K562 (cell line): ENCODE results near the gene MKRN1. TPM values are rescaled to one million over a fixed set of nuclear protein-coding genes. Genes with fewer than 3 reads are reported as not detected.
A peak's percentile ranks its signal among the peaks of the same experiment; 100 is the strongest.

ENCODE experiments used
- CEBPG ChIP-seq, 3 experiments: fragments of 200-800 bp in 1 of 3; sonication (Bioruptor generic) in 1 of 3; sonication (generic) in 1 of 3; formaldehyde crosslinking in 1 of 3; IDR thresholded peaks in 2 of 3; conservative IDR thresholded peaks in 1 of 3; 2 replicates each; pipeline versions ENCODE4 v1.6.1 to v1.8.0; 2016 to 2022; ENCODE audit warnings: missing compliant biosample characterization in 2 of 3, missing genetic modification characterization in 2 of 3, mild to moderate bottlenecking in 1 of 3, missing genetic modification reagents in 1 of 3
- CHCHD3 ChIP-seq: fragments of 250-450 bp; sonication (Bioruptor Pico); IDR thresholded peaks from 2 replicates; pipeline ENCODE4 v2.1.2; 2022; ENCODE audit warnings: mild to moderate bottlenecking
- CREBBP ChIP-seq: IDR thresholded peaks from one replicate; pipeline ENCODE4 v1.6.1; 2012; ENCODE audit warnings: low read depth, mild to moderate bottlenecking, control low read depth, inconsistent platforms, low read length
- HLTF ChIP-seq: fragments of 450-650 bp; IDR thresholded peaks from 2 replicates; pipeline ENCODE4 v1.6.1; 2016
- HNRNPLL ChIP-seq: fragments of 200-400 bp; formaldehyde crosslinking; IDR thresholded peaks from 2 replicates; pipeline ENCODE4 v1.6.1; 2017; ENCODE audit warnings: low read length, low read depth, mild to moderate bottlenecking; ENCODE audit not compliant: poor library complexity, severe bottlenecking
- KAT7 ChIP-seq: sonication (generic); formaldehyde crosslinking; IDR thresholded peaks from 2 replicates; pipeline ENCODE4 v1.8.0; 2022; ENCODE audit warnings: missing genetic modification reagents, mild to moderate bottlenecking, borderline replicate concordance
- MEF2D ChIP-seq: conservative IDR thresholded peaks from 2 replicates; pipeline ENCODE4 v1.6.1; 2016; ENCODE audit warnings: low read depth, missing genetic modification characterization, missing compliant biosample characterization
- RBBP5 ChIP-seq: fragments of 200-600 bp; sonication (generic); IDR thresholded peaks from 2 replicates; pipeline ENCODE4 v1.6.1; 2012; ENCODE audit warnings: borderline replicate concordance, mild to moderate bottlenecking, low read length, control low read depth, inconsistent platforms; ENCODE audit not compliant: insufficient read depth, poor library complexity, severe bottlenecking
- SRSF9 ChIP-seq: fragments of 200-400 bp; formaldehyde crosslinking; IDR thresholded peaks from 2 replicates; pipeline ENCODE4 v1.6.1; 2017; ENCODE audit warnings: low read depth, low read length, borderline replicate concordance
- ZNF23 ChIP-seq: fragments of 250-450 bp; sonication (Bioruptor Pico); IDR thresholded peaks from 2 replicates; pipeline ENCODE4 v1.4.0; 2020; ENCODE audit warnings: mild to moderate bottlenecking
- ZNF407 ChIP-seq: fragments of 450-650 bp; IDR thresholded peaks from 2 replicates; pipeline ENCODE4 v1.6.1; 2016; ENCODE audit warnings: low read depth
- ZNF408 ChIP-seq: fragments of 250-450 bp; sonication (Bioruptor Pico); IDR thresholded peaks from 2 replicates; pipeline ENCODE4 v1.4.0; 2020; ENCODE audit warnings: low read depth, mild to moderate bottlenecking, moderate library complexity
- polyA plus RNA-seq, 8 experiments: library from polyadenylated mRNA; depleted of rRNA in 4 of 8; stranded (reverse) in 5 of 8; unstranded in 3 of 8; fragments of >200 nt; fragmentation: Nextera tagmentation in 2 of 8; fragmentation: Illumina TruSeq in 1 of 8; extraction: Ambion mirVana in 2 of 8; extraction: Trizol in 1 of 8; gene quantifications; 2 replicates each; pipeline versions ENCODE4 v1.2.1 to v1.2.3, GENCODE V29; 2011 to 2014; ENCODE audit warnings: inconsistent platforms in 1 of 8, missing spikeins in 1 of 8
- total RNA-seq, 7 experiments: library from RNA; depleted of rRNA in 6 of 7; stranded (reverse); fragments of >200 nt in 6 of 7; fragmentation: Illumina TruSeq in 2 of 7; extraction: Trizol in 2 of 7; gene quantifications; 2 replicates each; pipeline versions ENCODE4 v1.2.1 to v1.2.3, GENCODE V29; 2011 to 2021; ENCODE audit warnings: low replicate concordance in 1 of 7
- TF ChIP-seq, protein P1 (sequence below): fragments of 450-650 bp; IDR thresholded peaks from 2 replicates; pipeline ENCODE4 v1.6.1; 2017; ENCODE audit warnings: antibody characterized with exemption

MKRN1 gene
- total and polyA plus RNA-seq, 9 of the 15 experiments (the other 6 are each of a cell fraction or from before 2014, with no cell fraction given): 30.5 to 90.3 (median 76.0) TPM

GRCh38 chr7:140485500-140486265 is 6.4 kb upstream of the MKRN1 start (continued):
- TF ChIP-seq ZNF23 (CRISPR knock-in tag): no peak
- no peak for TF ChIP-seq CREBBP
- no peak for TF ChIP-seq CHCHD3 (CRISPR knock-in tag)
- no peak for TF ChIP-seq MEF2D (tag)
- no peak for TF ChIP-seq RBBP5
- no peak for TF ChIP-seq ZNF408 (CRISPR knock-in tag)
- no peak for TF ChIP-seq KAT7 (CRISPR knock-in tag)
- no peak for TF ChIP-seq SRSF9
- TF ChIP-seq HLTF: no peak
- no peak for TF ChIP-seq ZNF407
- no peak for TF ChIP-seq CEBPG (CRISPR knock-in tag; IDR thresholded peaks at IDR 0.05)
- TF ChIP-seq CEBPG (tag; conservative IDR thresholded peaks at IDR 0.05 in 1 of 2, IDR thresholded peaks at IDR 0.05 in 1 of 2): no peak; a peak in 1 of 4 replicates
- TF ChIP-seq, protein P1, sequence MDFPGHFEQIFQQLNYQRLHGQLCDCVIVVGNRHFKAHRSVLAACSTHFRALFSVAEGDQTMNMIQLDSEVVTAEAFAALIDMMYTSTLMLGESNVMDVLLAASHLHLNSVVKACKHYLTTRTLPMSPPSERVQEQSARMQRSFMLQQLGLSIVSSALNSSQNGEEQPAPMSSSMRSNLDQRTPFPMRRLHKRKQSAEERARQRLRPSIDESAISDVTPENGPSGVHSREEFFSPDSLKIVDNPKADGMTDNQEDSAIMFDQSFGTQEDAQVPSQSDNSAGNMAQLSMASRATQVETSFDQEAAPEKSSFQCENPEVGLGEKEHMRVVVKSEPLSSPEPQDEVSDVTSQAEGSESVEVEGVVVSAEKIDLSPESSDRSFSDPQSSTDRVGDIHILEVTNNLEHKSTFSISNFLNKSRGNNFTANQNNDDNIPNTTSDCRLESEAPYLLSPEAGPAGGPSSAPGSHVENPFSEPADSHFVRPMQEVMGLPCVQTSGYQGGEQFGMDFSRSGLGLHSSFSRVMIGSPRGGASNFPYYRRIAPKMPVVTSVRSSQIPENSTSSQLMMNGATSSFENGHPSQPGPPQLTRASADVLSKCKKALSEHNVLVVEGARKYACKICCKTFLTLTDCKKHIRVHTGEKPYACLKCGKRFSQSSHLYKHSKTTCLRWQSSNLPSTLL: peak; percentile 79
- no peak for TF ChIP-seq HNRNPLL
